Fibroblast of gingiva (primary cell): ENCODE data around the gene MAGEB17.

Source experiments
- DNase-seq: peaks from one replicate; pipeline ENCODE4 v3.0.0-alpha.2; 2011; ENCODE audit warnings: low read depth

The MAGEB17 gene

GRCh38 chrX:16210061-16210460 lies 42.8 kb downstream of the MAGEB17 start:
- DNase-seq = no peak

GRCh38 chrX:16212024-16212423 lies 44.7 kb downstream of the MAGEB17 start:
- DNase-seq = no peak

- DNase-seq = peak; percentile 16
Observed at GRCh38 chrX:16212436-16212835, 45.2 kb downstream of the MAGEB17 start.

- peak; percentile 13 for DNase-seq
Observed at GRCh38 chrX:16213961-16214360, 46.7 kb downstream of the MAGEB17 start.

- DNase-seq = no peak
Observed at GRCh38 chrX:16215660-16216059, 48.4 kb downstream of the MAGEB17 start.
